GM18907 (cell line): ENCODE results near the gene TMEM101.
"Not testable (repeated sequence)": the region's sequence is repeated elsewhere in the genome, so short reads cannot be mapped to it uniquely, and the experiment has no call there.

Source experiments
- ATAC-seq: cut with Tn5 transposase; IDR thresholded peaks from one replicate; pipeline ENCODE4 v1.9.1; 2021; ENCODE audit warnings: mild to moderate bottlenecking, moderate library complexity; ENCODE audit not compliant: unreplicated experiment

Gene TMEM101

GRCh38 chr17:44001461-44001920 lies 13.3 kb downstream of the TMEM101 start:
- ATAC-seq, result no peak

- ATAC-seq, result no peak
Measured at GRCh38 chr17:44000871-44001460, 13.8 kb downstream of the TMEM101 start.

- no peak for ATAC-seq
Measured at GRCh38 chr17:44000141-44000860, 14.5 kb downstream of the TMEM101 start.

GRCh38 chr17:43999024-43999423 lies 15.7 kb downstream of the TMEM101 start:
- ATAC-seq, result no peak

GRCh38 chr17:43998552-43998951 lies 16.2 kb downstream of the TMEM101 start:
- ATAC-seq, result no peak

GRCh38 chr17:43997180-43997579 lies 17.6 kb downstream of the TMEM101 start:
- not testable (repeated sequence) for ATAC-seq

- no peak for ATAC-seq
Measured at GRCh38 chr17:43995150-43995471, 19.7 kb downstream of the TMEM101 start.

GRCh38 chr17:43994272-43995149 lies 20.3 kb downstream of the TMEM101 start:
- no peak for ATAC-seq

- no peak for ATAC-seq
Measured at GRCh38 chr17:43992641-43993040, 22.1 kb downstream of the TMEM101 start.

GRCh38 chr17:43988301-43988700 lies 26.5 kb downstream of the TMEM101 start:
- ATAC-seq, result no peak

GRCh38 chr17:43987131-43988021 lies 27.4 kb downstream of the TMEM101 start:
- no peak for ATAC-seq

- no peak for ATAC-seq
Measured at GRCh38 chr17:43986225-43986981, 28.4 kb downstream of the TMEM101 start.

GRCh38 chr17:43984521-43984920 lies 30.2 kb downstream of the TMEM101 start:
- no peak for ATAC-seq

GRCh38 chr17:43983515-43984411 lies 31.0 kb downstream of the TMEM101 start:
- ATAC-seq, result no peak

GRCh38 chr17:43983196-43983514 lies 31.6 kb downstream of the TMEM101 start:
- ATAC-seq, result no peak

GRCh38 chr17:43982171-43982570 lies 32.6 kb downstream of the TMEM101 start:
- no peak for ATAC-seq

GRCh38 chr17:43979671-43980070 lies 35.1 kb downstream of the TMEM101 start:
- ATAC-seq, result no peak

GRCh38 chr17:43979011-43979410 lies 35.8 kb downstream of the TMEM101 start:
- no peak for ATAC-seq

GRCh38 chr17:43978078-43978477 lies 36.7 kb downstream of the TMEM101 start:
- no peak for ATAC-seq
